Epithelial cell of proximal tubule (primary cell): ENCODE results near the gene UBALD1. TPM values are rescaled to one million over a fixed set of nuclear protein-coding genes. Genes with fewer than 3 reads are reported as not detected.

Experiments
- DNase-seq: peaks from one replicate; pipeline ENCODE4 v3.0.0-alpha.2; 2011; ENCODE audit warnings: low read depth
- H3K4me3 ChIP-seq: 2 replicates; pipeline ENCODE4 v1.5.1; 2011; ENCODE audit warnings: low read depth, mild to moderate bottlenecking, low read length
- CTCF ChIP-seq: conservative IDR thresholded peaks from 2 replicates; pipeline ENCODE4 v1.5.1; 2012; ENCODE audit warnings: low read depth, mild to moderate bottlenecking, low read length
- total RNA-seq: library from RNA; depleted of rRNA; stranded (reverse); fragments of >200 nt; gene quantifications from 2 replicates; pipeline ENCODE4 v1.2.3, GENCODE V29; 2015

Gene UBALD1
- total RNA-seq, 1 donor from 2014 or later = 9.2 TPM

GRCh38 chr16:4610011-4611005 is 4.4 kb downstream of the UBALD1 start:
- no peak for DNase-seq
- no peak for TF ChIP-seq CTCF
- no peak overlapping the region for H3K4me3 ChIP-seq

- no peak for TF ChIP-seq CTCF
- H3K4me3 ChIP-seq = no peak overlapping the region
- no peak for DNase-seq
These were observed 5.3 kb downstream of the UBALD1 start for GRCh38 chr16:4609200-4610010.

GRCh38 chr16:4608704-4608980 is 6.0 kb downstream of the UBALD1 start:
- DNase-seq = no peak
- no peak for TF ChIP-seq CTCF
- no peak overlapping the region for H3K4me3 ChIP-seq

DNA sequence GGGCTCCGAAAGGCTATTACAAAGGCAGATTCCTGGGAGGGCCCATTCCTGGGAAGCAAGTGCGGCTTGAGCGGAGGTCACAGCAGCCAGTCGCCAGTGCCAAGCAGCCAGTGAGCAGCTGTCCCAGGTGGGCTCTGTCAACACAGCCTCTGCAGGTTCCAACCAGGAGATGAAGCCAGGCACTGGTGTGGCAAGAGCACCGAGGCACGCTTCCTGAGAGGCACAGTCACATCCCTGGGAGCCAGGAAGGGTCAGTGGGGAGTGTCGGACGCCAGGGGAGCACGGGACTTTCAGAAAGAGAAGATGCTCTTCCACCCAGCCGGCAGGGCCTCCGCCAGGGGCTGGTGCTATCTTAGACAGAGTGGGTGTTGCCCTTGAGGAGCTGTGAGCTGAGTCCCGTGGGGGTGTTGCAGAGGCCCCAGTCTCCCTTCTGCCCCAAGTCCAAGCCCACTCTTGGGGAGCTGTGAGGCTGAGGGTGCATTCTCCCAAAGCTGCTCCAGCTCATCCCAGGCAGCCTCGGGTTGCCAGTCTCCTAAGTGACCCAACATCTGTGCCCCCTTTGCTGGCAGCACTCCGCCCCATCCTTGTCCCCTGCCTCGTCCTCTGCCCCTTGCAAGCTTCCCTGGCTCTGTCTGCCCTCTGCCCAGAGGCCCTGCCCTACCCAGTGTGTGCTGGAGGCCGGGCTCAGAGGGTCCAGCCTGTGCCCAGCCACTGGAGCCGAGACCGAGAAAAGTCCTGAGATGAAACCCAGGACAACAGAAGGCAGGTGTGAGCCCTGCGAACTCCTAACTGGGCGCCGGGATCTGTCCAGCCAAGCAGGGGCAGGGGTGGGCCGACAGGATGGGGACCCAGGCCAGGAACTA is 6.6 kb downstream of the UBALD1 start:
- no peak for DNase-seq
- H3K4me3 ChIP-seq = no peak overlapping the region
- TF ChIP-seq CTCF = no peak

GRCh38 chr16:4606354-4606753 is 8.3 kb downstream of the UBALD1 start:
- TF ChIP-seq CTCF = no peak
- no peak for DNase-seq

DNA sequence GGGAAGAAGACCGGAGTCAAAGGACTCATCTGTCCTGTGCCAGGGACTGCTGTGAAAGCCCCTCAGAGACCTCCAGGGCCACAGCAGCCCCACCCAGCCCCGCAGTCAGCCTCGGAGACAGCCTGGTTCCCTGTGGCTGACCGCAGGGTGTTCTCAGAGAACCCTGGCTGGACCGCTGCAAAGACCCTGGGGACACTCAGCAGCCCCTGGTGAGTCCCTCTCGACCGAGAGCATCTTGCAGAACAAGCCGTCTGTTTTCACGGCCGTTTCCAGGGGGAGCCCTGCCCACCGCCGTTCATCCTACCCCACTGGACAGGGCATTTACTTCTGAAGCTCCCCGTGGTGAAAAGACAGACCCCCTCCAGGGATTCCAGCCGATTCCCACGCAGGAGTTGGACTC is 10.3 kb downstream of the UBALD1 start:
- no peak overlapping the region for H3K4me3 ChIP-seq
- no peak for TF ChIP-seq CTCF
- DNase-seq = no peak

More at GRCh38 chr16:4606354-4606753, 8.3 kb downstream of the UBALD1 start:
- H3K4me3 ChIP-seq = no peak overlapping the region
